Stomach smooth muscle (tissue), 2 donors: ENCODE measurements around the gene SGMS1.
A peak's percentile ranks its signal among the peaks of the same experiment; 100 is the strongest.

Source experiments
- H3K27ac ChIP-seq: one replicate; pipeline ENCODE4 v1.7.0; 2013; ENCODE audit warnings: mild to moderate bottlenecking, low read length, inconsistent platforms
- H3K27me3 ChIP-seq, 2 donors: one replicate each; pipeline ENCODE4 v1.7.0; 2013; ENCODE audit warnings: low read length in 2 of 2; ENCODE audit not compliant: insufficient read depth in 2 of 2, control insufficient read depth in 1 of 2
- H3K36me3 ChIP-seq, 2 donors: one replicate each; pipeline ENCODE4 v1.7.0; 2013; ENCODE audit warnings: low read length in 2 of 2; ENCODE audit not compliant: control insufficient read depth in 2 of 2, insufficient read depth in 2 of 2
- H3K4me1 ChIP-seq: one replicate; pipeline ENCODE4 v1.7.0; 2013; ENCODE audit warnings: low read length; ENCODE audit not compliant: control insufficient read depth, insufficient read depth
- H3K4me3 ChIP-seq, 2 donors: one replicate each; pipeline ENCODE4 v1.7.0; 2013; ENCODE audit warnings: low read length in 2 of 2
- H3K9ac ChIP-seq, 2 donors: one replicate each; pipeline ENCODE4 v1.7.0; 2013; ENCODE audit warnings: low read length in 2 of 2, mild to moderate bottlenecking in 1 of 2
- H3K9me3 ChIP-seq, 2 donors: one replicate each; pipeline ENCODE4 v1.7.0; 2013; ENCODE audit warnings: low read length in 2 of 2; ENCODE audit not compliant: control insufficient read depth in 2 of 2
- donor health status: healthy.
- donor health status: Pancreatic carcinoma.

The SGMS1 gene

DNA sequence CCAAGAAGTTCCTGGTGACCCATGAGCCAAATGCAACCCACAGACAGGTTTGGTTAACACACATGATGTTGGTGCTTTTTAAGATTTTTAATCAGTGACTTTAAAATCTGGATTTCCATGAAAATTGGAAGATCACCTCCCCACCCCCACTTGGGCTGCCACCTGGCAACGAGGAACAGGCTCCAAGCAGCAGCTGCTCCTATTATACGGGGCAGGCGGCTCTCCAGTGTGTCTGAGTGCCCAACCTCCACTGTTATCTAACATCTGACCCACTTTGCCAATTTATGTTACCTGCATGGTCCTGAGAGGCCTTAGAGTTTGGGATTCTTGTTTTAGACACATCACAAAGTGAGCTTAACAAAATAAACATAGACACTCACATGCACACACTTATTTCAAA is 56.4 kb downstream of the SGMS1 start:
- Histone ChIP-seq H3K9ac (no peak overlapping the region), H3K27ac (no peak overlapping the region), H3K9me3 (no peaks in the 10 kb centered on the region), H3K4me1 (peaks cover 6% of the 10 kb centered on the region), H3K4me3 (no peak overlapping the region), H3K27me3 (no peaks in the 10 kb centered on the region), H3K36me3 (no peaks in the 10 kb centered on the region)

- Histone ChIP-seq H3K4me1 (peaks cover 10% of the 10 kb centered on the region), H3K27ac (no peak overlapping the region), H3K9ac (no peak overlapping the region), H3K36me3 (no peaks in the 10 kb centered on the region), H3K27me3 (no peaks in the 10 kb centered on the region), H3K4me3 (no peak overlapping the region), H3K9me3 (no peaks in the 10 kb centered on the region)
Observed at GRCh38 chr10:50566150-50566549, 57.6 kb downstream of the SGMS1 start.

- Histone ChIP-seq H3K4me1 (peaks cover 10% of the 10 kb centered on the region), H3K36me3 (no peaks in the 10 kb centered on the region)
Observed at GRCh38 chr10:50565301-50566083, 58.3 kb downstream of the SGMS1 start.

DNA sequence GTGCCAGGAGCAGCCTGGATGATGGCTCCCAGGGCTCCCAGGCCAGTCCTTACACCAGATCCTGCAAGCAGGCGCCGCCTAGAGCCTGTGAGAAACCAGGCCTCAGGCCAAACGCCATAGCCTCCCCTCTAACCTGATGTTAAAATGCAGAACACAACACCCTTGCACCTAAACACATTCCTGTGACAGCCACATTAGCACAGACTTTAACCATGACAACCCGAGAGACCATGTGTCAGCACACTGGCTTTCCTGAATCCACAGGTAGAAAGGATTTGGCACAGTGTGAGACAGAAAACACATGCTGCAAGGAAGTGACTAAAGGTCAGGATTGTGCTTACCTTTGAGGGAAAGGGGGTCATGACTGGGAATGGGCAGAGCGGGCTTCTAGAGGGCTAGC is 59.9 kb downstream of the SGMS1 start:
- Histone ChIP-seq H3K9ac (no peak overlapping the region), H3K9me3 (no peaks in the 10 kb centered on the region), H3K27ac (no peak overlapping the region), H3K4me1 (peaks cover 12% of the 10 kb centered on the region), H3K27me3 (no peaks in the 10 kb centered on the region), H3K36me3 (no peaks in the 10 kb centered on the region), H3K4me3 (no peak overlapping the region)

More at GRCh38 chr10:50565301-50566083, 58.3 kb downstream of the SGMS1 start:
- Histone ChIP-seq H3K27me3 (no peaks in the 10 kb centered on the region), H3K4me3 (no peak overlapping the region), H3K9me3 (no peaks in the 10 kb centered on the region), H3K9ac (no peak overlapping the region), H3K27ac (no peak overlapping the region)

DNA sequence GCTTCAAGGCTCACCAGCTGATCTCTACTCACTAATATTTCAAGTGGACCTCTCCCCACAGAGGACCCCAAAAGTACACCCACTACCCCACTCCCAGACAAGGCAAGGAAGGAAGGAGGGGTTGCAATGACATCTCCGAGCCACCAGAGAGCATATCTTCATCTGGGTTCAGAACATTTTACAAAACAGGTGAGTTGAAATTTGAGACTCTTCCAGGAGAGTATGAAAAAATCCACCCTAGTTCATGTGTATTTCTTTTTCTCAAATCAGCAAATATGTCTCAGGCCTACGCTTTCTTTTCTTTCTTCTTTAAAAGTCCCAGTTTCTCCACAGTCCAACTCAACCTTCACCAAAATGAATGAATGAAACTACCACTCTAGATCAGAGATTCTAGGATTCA is 61.9 kb downstream of the SGMS1 start:
- Histone ChIP-seq H3K36me3 (no peaks in the 10 kb centered on the region), H3K9ac (no peak overlapping the region), H3K4me1 (peaks cover 12% of the 10 kb centered on the region), H3K4me3 (no peak overlapping the region), H3K9me3 (no peaks in the 10 kb centered on the region), H3K27ac (peak overlapping the region; percentile 25), H3K27me3 (no peaks in the 10 kb centered on the region)

DNA sequence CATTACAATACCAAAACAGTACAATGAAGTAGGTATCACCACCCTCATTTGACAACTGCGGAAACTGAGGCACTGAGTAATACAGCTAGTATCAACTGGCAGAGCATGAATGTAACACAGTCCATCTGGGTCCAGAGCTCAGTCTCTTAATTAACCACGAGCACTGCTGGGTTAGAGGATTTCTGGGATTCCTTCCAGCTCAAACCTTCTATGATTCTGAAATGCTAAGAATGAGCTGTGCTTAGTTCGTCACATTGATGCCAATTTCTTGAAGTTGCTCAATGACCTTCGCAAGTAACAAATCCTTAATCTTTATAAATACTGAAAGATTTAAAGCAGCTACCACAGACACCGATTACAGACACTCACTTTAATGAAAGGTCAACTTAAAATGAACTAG is 62.5 kb downstream of the SGMS1 start:
- no peaks in the 10 kb centered on the region for H3K27me3 ChIP-seq
- no peak overlapping the region for H3K4me3 ChIP-seq
- H3K36me3 ChIP-seq, result no peaks in the 10 kb centered on the region
- H3K9ac ChIP-seq, result no peak overlapping the region
- peaks cover 12% of the 10 kb centered on the region for H3K4me1 ChIP-seq
- no peaks in the 10 kb centered on the region for H3K9me3 ChIP-seq
- peak overlapping the region; percentile 25 for H3K27ac ChIP-seq

DNA sequence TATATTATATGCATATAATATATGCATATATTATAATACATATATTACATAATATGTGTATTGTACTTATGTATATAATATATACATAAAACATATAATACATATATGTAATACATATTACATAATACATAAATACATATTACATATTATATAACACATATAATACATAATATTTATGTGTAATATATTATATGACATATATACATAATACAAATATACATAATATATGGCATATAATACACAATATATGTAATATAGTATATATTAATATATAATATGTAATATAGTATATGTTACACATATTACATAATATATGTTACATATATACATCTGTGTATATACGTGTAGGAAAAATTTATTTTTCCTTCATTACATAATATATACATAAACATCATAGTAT is 63.4 kb downstream of the SGMS1 start:
- H3K4me1 ChIP-seq, result peaks cover 13% of the 10 kb centered on the region
- no peaks in the 10 kb centered on the region for H3K36me3 ChIP-seq
- no peak overlapping the region for H3K27ac ChIP-seq

DNA sequence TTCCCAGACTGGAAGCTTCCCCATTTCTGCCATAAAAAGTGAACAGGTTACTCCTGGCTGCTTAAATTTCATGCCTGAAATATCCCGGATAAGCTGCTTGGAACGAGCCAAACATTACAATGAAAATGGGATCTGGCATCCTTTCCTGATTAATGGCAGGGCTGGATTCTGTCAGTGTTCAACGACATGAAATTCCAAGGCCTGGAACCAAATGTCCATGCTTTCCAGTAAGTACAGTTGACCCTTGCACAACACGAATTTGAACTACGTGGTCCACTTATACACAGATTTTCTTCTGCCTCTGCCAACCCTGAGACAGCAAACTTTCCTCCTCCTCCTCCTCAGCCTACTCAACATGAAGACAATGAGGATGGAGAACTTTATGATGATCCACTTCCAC is 65.4 kb downstream of the SGMS1 start:
- Histone ChIP-seq H3K27ac (no peak overlapping the region), H3K9me3 (no peaks in the 10 kb centered on the region), H3K9ac (no peak overlapping the region), H3K27me3 (no peaks in the 10 kb centered on the region), H3K4me3 (no peak overlapping the region), H3K4me1 (peaks cover 18% of the 10 kb centered on the region), H3K36me3 (no peaks in the 10 kb centered on the region)

More for the DNA sequence above, 63.4 kb downstream of the SGMS1 start:
- no peaks in the 10 kb centered on the region for H3K9me3 ChIP-seq
- H3K27me3 ChIP-seq, result no peaks in the 10 kb centered on the region
- no peak overlapping the region for H3K4me3 ChIP-seq
- no peak overlapping the region for H3K9ac ChIP-seq

GRCh38 chr10:50557130-50557682 is 66.5 kb downstream of the SGMS1 start:
- Histone ChIP-seq H3K9me3 (no peaks in the 10 kb centered on the region), H3K9ac (no peak overlapping the region), H3K36me3 (no peaks in the 10 kb centered on the region), H3K27me3 (no peaks in the 10 kb centered on the region), H3K27ac (no peak overlapping the region), H3K4me3 (no peak overlapping the region), H3K4me1 (peaks cover 24% of the 10 kb centered on the region)

GRCh38 chr10:50556237-50557120 is 67.3 kb downstream of the SGMS1 start:
- no peak overlapping the region for H3K27ac ChIP-seq
- H3K9ac ChIP-seq, result no peak overlapping the region
- no peaks in the 10 kb centered on the region for H3K9me3 ChIP-seq
- H3K4me1 ChIP-seq, result peaks cover 22% of the 10 kb centered on the region
- H3K4me3 ChIP-seq, result no peak overlapping the region
- no peaks in the 10 kb centered on the region for H3K36me3 ChIP-seq
- H3K27me3 ChIP-seq, result no peaks in the 10 kb centered on the region
